ENCODE data around the gene EPHB1.

DNA sequence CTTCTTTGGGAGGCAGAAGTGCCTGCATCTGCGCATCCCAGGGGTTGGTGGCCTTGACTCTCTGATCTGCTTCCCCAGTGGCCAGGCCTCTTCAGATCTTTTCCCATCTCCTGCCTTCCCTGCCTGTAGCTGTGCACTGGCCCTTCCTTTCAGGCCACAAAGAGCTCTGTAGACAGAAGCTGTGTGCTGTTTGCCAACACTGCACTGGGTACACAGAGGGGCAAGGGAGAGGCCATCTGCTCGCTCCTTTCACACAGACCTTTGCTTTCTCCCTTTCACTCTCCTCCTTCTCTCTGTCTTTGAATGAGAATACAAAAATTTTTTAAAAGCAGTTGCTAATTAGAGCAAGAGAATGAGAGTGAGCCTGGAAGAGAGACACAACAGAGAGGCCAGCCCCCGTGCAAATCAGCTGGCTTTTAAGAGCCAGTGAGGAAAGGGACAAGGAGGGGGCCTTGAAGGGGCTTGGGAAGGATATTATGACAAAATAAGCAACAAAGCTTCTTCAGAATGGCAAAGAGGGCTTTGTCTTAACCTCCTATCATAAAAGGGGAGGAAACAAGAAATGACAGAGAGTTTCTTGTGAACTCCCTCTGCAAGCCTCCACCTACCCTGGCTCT, 170.9 kb downstream of the EPHB1 start:
- TF ChIP-seq, protein P1, sequence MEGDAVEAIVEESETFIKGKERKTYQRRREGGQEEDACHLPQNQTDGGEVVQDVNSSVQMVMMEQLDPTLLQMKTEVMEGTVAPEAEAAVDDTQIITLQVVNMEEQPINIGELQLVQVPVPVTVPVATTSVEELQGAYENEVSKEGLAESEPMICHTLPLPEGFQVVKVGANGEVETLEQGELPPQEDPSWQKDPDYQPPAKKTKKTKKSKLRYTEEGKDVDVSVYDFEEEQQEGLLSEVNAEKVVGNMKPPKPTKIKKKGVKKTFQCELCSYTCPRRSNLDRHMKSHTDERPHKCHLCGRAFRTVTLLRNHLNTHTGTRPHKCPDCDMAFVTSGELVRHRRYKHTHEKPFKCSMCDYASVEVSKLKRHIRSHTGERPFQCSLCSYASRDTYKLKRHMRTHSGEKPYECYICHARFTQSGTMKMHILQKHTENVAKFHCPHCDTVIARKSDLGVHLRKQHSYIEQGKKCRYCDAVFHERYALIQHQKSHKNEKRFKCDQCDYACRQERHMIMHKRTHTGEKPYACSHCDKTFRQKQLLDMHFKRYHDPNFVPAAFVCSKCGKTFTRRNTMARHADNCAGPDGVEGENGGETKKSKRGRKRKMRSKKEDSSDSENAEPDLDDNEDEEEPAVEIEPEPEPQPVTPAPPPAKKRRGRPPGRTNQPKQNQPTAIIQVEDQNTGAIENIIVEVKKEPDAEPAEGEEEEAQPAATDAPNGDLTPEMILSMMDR (IDR thresholded peaks at IDR 0.05): no peak
- TF ChIP-seq POLR2A (IDR thresholded peaks at IDR 0.05): no peak

Data from esophagus squamous epithelium (tissue), 4 donors.